Measurements from ENCODE around the gene OPN1SW. TPM values are rescaled to one million over a fixed set of nuclear protein-coding genes. Genes with fewer than 3 reads are reported as not detected.

OPN1SW gene
- total RNA-seq, 1 experiment from 2014 or later: not detected

GRCh38 chr7:128737867-128738385 lies 37.7 kb downstream of the OPN1SW start:
- DNase-seq (ENCODE audit: extremely low read depth, low read depth): no peak

DNA sequence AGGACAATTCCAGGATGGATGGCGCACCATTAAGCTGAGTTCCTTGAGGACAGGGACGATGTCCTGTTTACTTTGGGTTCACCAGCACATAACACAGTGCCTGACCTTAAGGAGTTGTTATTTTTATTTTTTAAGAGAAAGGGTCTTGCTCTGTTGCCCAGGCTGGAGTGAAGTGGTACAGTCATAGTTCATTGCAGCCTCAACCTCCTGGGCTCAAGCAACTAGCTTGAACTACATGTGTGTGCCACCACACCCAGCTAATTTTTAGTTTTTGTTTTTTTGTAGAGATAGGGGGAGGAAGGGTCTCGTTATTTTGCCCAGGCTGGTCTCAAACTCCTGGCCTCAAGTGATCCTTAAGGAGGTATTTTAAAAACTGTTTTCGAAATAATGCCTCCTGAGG lies 38.2 kb downstream of the OPN1SW start:
- DNase-seq (ENCODE audit: extremely low read depth, low read depth): no peak

- DNase-seq (ENCODE audit: extremely low read depth, low read depth): no peak
Observed at GRCh38 chr7:128735436-128735835, 40.2 kb downstream of the OPN1SW start.

DNA sequence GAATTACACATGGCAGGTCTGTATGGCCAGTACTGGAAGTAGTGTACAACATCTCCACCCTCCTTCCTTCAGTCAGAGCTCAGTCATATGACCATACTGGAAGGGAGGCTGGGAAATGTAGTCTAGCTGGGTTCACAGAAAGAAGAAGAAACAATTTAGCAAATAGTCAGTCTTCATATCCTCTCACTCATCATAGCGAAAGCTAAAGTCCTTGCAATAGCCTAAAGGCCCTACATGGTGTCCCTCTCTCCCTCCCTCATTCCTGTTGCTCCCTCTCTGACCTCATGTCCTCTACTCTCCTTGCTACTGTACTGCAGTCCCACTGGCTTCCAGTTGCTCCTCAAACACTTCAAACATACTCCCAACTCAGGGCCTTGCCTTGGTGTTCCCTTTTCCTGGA lies 40.7 kb downstream of the OPN1SW start:
- no peak for DNase-seq (ENCODE audit: extremely low read depth, low read depth)

DNA sequence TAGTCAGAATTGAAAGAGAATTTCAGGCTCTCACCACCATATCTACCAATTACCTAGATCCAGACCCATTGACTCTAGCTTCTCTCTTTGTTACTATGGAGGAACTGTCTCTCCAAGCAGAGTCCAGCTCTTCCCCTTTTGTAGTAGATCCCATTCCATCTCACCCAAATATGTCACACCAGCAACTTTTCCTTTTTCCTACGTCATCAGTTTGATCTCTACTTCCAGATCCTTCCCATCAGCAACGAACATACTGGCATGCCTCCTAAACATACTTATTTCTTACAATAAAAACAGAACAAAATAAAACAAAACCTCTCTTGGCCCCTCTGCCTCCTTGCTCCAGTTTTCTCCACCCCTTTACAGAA lies 42.3 kb downstream of the OPN1SW start:
- DNase-seq (ENCODE audit: extremely low read depth, low read depth): no peak

- no peak for DNase-seq (ENCODE audit: extremely low read depth, low read depth)
Observed at GRCh38 chr7:128732521-128733277, 42.9 kb downstream of the OPN1SW start.

DNA sequence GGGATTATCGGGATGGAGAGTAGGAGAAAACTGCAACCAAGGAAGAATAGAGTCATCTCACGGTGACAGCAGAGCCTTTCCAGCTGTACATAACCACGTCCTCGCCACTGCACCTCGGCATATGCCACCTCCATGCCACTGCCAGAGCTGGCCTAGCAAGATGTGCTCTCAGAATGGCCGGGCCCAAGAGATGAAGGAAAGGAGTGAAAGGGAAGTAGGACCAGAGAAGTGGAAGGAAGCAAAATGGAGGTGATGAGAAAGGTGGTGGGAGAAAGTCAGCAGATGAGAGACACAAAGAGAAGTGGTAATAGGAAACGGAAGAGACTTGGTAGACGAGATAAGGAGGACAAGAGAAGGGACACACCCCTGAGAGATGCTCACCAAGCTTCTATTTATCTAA lies 44.4 kb downstream of the OPN1SW start:
- no peak for DNase-seq (ENCODE audit: extremely low read depth, low read depth)

DNA sequence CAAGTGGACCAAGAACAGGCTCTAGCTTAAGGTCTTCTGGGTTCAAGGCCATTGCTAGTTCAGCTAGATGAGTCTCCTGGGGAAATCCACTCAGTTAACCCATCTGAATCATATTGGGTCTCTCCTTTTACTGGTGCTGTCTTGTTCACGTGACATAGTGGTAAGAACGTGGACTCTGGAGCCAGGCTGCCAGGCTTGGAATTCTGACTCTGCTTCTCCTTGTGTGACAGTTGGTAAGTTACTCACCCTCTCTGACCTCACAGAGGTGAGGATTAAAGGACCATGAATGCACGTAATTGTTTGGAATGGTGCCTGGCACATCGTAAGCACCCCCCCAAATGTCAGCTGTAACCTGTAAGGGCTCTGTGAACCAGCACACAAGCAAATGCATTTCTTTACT lies 46.1 kb downstream of the OPN1SW start:
- DNase-seq (ENCODE audit: extremely low read depth, low read depth): no peak

DNA sequence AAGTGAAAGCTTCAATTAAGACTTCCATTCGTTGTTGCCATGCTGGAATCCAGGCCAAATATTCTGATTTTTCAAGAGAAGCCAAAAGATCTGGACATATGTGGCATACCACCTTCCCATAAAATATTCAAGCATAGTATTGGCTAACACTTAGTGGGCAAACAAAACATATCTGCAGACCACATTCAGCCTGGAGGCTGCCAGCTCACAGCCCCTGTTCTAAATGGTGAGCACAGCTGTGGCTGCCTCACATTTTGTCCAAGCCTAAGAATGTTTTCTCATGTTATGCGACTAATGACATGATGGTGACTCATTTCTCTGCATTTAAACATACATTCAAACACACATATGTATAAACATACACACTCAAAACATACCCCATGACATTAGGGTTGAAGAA lies 47.0 kb downstream of the OPN1SW start:
- DNase-seq (ENCODE audit: extremely low read depth, low read depth): no peak

GRCh38 chr7:128727239-128727638 lies 48.4 kb downstream of the OPN1SW start:
- no peak for DNase-seq (ENCODE audit: extremely low read depth, low read depth)

DNA sequence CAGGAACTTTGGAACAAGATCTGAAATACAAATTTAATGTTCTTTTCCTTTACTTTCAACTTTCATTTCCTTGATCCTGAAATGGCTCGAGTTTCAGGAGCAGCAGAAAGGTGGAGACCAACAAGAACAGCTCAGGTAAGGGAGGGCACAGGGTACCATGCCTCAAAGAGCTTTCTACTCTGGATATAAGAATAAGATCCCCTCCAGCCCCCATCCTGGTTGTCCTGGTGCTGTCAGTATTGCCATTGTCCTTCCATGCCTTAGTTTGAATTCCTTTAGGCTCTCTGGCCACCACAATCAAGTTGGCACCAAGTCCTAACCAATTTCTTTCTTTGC lies 48.9 kb downstream of the OPN1SW start:
- no peak for DNase-seq (ENCODE audit: extremely low read depth, low read depth)

DNA sequence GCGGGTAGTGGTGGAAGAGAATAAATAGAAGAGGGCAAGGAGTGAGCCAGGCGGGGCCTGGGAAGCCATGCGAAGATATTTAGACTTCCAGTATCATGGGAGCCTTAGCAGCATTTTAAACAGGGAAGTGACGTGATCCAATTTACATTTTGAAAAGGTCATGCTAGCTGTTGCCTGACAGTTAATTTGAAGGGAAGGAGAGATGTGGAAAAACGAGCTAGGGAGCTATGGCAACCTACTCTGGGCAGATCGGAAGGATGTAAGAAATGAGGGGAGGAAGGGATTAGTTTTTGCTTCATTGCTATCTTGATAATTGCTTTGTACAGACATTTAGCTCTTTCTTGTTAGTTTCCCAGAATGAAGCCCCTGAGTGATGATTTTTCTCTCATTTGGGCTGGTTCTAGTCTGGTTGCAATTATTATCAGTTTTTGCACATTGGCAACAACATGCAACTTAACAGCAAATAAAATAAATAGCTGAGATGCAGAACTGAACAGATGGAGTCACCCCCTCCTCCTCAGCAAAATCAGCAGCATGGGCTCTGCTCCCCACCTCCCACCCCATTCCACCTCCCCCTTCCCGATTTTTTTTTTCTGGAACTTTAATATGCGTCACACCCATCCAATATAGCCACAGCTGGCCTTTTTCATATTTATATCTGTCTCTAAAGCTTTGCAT lies 49.4 kb downstream of the OPN1SW start:
- DNase-seq (ENCODE audit: extremely low read depth, low read depth): no peak

DNA sequence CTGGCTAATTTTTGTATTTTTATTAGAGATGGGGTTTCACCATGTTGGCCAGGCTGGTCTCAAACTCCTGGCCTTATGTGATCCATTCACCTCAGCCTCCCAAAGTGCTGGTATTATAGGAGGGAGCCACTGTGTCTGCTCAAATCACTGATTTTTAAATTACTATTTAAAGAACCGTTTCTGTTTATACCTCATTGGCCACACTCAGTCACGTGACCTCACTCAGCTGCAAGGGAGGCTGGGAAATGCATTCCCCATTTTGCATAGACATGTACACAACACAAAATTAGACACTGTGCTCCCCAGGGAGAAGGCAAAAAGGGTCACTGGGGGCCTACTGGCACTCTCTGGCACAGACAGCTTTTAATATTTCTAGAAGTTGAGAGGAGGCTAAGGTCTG lies 50.1 kb downstream of the OPN1SW start:
- DNase-seq (ENCODE audit: extremely low read depth, low read depth): no peak

DNA sequence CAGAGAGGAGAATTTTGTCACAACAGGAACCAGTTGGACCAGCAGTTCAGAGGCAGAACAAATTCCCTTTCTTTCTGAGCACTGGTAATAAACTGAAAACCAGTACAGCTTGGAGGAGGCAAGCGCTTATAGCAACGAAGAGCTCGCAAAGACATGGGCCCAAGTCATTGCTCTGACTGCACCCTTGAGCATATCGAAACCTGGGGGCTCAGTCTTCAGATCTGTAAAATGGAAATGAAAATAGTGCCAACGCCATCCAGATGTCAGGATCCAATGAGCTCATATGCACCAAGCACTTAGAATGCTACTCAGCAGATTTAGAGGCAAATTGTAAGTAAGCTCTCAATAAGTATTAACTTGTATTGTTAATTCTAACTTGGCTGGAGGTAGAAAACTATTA lies 50.9 kb downstream of the OPN1SW start:
- no peak for DNase-seq (ENCODE audit: extremely low read depth, low read depth)

Small RNA genes lying within 50 kb of the gene (small RNA-seq; reads per million reads assigned to genes)
- gene RN7SL81P: 0 to 0.06 reads per million in 2 experiments

Other genes starting within 250 kb of the OPN1SW start
- 0.03 and 0.17 TPM in 2 replicates for gene GARIN1A, start 103.5 kb downstream of the OPN1SW start, total RNA-seq (2014; rRNA removed; shearing (Covaris generic))
- gene CALU, start 36.4 kb downstream of the OPN1SW start, total RNA-seq (2014; rRNA removed; shearing (Covaris generic)): 172 and 189 TPM in 2 replicates
- gene CCDC136, start 16.2 kb upstream of the OPN1SW start, total RNA-seq (2014; rRNA removed; shearing (Covaris generic)): 0.61 and 0.87 TPM in 2 replicates
- gene FLNC, start 54.6 kb upstream of the OPN1SW start, total RNA-seq (2014; rRNA removed; shearing (Covaris generic)): 0.57 and 0.69 TPM in 2 replicates
- gene ATP6V1F, start 87.1 kb upstream of the OPN1SW start, total RNA-seq (2014; rRNA removed; shearing (Covaris generic)): 68.0 and 78.5 TPM in 2 replicates
- not detected in 2 replicates for gene KCP, start 134.9 kb upstream of the OPN1SW start, total RNA-seq (2014; rRNA removed; shearing (Covaris generic))
- 6.5 and 9.3 TPM in 2 replicates for gene IRF5, start 162.1 kb upstream of the OPN1SW start, total RNA-seq (2014; rRNA removed; shearing (Covaris generic))